IMR-90 (cell line): ENCODE measurements around the gene PPP1R13B. TPM values are rescaled to one million over a fixed set of nuclear protein-coding genes. Genes with fewer than 3 reads are reported as not detected.
A peak's percentile ranks its signal among the peaks of the same experiment; 100 is the strongest.

Source experiments
- ATAC-seq: fragments of 200-7000 bp; cut with Tn5 transposase; 2 replicates; pipeline ENCODE4 v1.9.1; 2020; ENCODE audit warnings: low read depth, mild to moderate bottlenecking, moderate library complexity
- BruUV-seq: library from RNA; stranded (reverse); fragments of 400-500 nt; replicated peaks from 2 replicates; lab custom pipeline; 2021; lab: Mats Ljungman, UMichigan
- CTCF ChIA-PET: fragments of 300-600 bp; formaldehyde crosslinking; extraction: SDS; loops from one replicate; lab custom pipeline; 2021; ENCODE audit warnings: antibody characterized with exemption; lab: Yijun Ruan, JAX
- POLR2A ChIA-PET: fragments of 300-600 bp; sonication (Branson Sonifier 250); formaldehyde crosslinking; loops from one replicate; lab custom pipeline; 2022; ENCODE audit warnings: antibody characterized with exemption; ENCODE audit not compliant: unreplicated experiment; lab: Charles Lee
- DNase-seq: peaks from one replicate; pipeline ENCODE4 v3.0.0; 2013
- H2AFZ ChIP-seq: replicated peaks from 2 replicates; pipeline ENCODE3; 2013; ENCODE audit warnings: low read length, mild to moderate bottlenecking; ENCODE audit not compliant: poor library complexity
- H2AK5ac ChIP-seq: 2 replicates; pipeline ENCODE4 v1.6.1; 2013; ENCODE audit warnings: low read depth, low read length, inconsistent platforms
- H2AK9ac ChIP-seq: replicated peaks from 2 replicates; pipeline ENCODE3; 2013; ENCODE audit warnings: mild to moderate bottlenecking, low read depth, low read length, moderate library complexity; ENCODE audit not compliant: poor library complexity
- H2BK120ac ChIP-seq: 2 replicates; pipeline ENCODE4 v1.6.1; 2013; ENCODE audit warnings: low read depth, low read length, inconsistent platforms
- H2BK15ac ChIP-seq: 3 replicates; pipeline ENCODE4 v1.6.1; 2013; ENCODE audit warnings: low read depth, low read length, inconsistent platforms
- H2BK20ac ChIP-seq: 2 replicates; pipeline ENCODE4 v1.6.1; 2013; ENCODE audit warnings: low read depth, mild to moderate bottlenecking, inconsistent platforms, low read length, moderate library complexity
- H2BK5ac ChIP-seq: 2 replicates; pipeline ENCODE4 v1.6.1; 2013; ENCODE audit warnings: mild to moderate bottlenecking, low read depth, low read length, inconsistent platforms; ENCODE audit not compliant: poor library complexity, severe bottlenecking
- H3K14ac ChIP-seq: replicated peaks from 2 replicates; pipeline ENCODE4 v1.6.1; 2013; ENCODE audit warnings: low read depth, low read length, inconsistent platforms
- H3K18ac ChIP-seq: 2 replicates; pipeline ENCODE4 v1.6.1; 2013; ENCODE audit warnings: low read depth, low read length, control low read depth
- H3K23ac ChIP-seq: 2 replicates; pipeline ENCODE4 v1.6.1; 2013; ENCODE audit warnings: low read depth, low read length, inconsistent platforms
- H3K27ac ChIP-seq: 2 replicates; pipeline ENCODE4 v1.5.1; 2013; ENCODE audit warnings: mild to moderate bottlenecking, control low read depth, low read length; ENCODE audit not compliant: insufficient read depth
- H3K27me3 ChIP-seq: 2 replicates; pipeline ENCODE4 v1.6.1; 2013; ENCODE audit warnings: low read length; ENCODE audit not compliant: control insufficient read depth, insufficient read depth
- H3K36me3 ChIP-seq: 2 replicates; pipeline ENCODE4 v1.6.1; 2013; ENCODE audit warnings: low read length, mixed read lengths; ENCODE audit not compliant: control insufficient read depth, insufficient read depth
- H3K4ac ChIP-seq: 2 replicates; pipeline ENCODE4 v1.6.1; 2013; ENCODE audit warnings: low read depth, low read length, inconsistent platforms
- H3K4me1 ChIP-seq: 2 replicates; pipeline ENCODE4 v1.6.1; 2013; ENCODE audit warnings: low read length, mixed read lengths; ENCODE audit not compliant: control insufficient read depth, insufficient read depth
- H3K4me2 ChIP-seq: 2 replicates; pipeline ENCODE4 v1.6.1; 2013; ENCODE audit warnings: low read depth, mild to moderate bottlenecking, control low read depth, low read length, moderate library complexity
- H3K4me3 ChIP-seq: 2 replicates; pipeline ENCODE4 v1.5.1; 2013; ENCODE audit warnings: low read depth, mild to moderate bottlenecking, control low read depth, low read length, moderate library complexity; ENCODE audit not compliant: insufficient read depth
- H3K56ac ChIP-seq: 2 replicates; pipeline ENCODE4 v1.6.1; 2013; ENCODE audit warnings: low read length, inconsistent platforms; ENCODE audit not compliant: insufficient read depth; ENCODE audit errors: extremely low read depth
- H3K79me1 ChIP-seq, 2 experiments: 2 replicates each; pipeline ENCODE4 v1.6.1; 2013; ENCODE audit warnings: low read length in 2 of 2, inconsistent platforms in 1 of 2, low read depth in 1 of 2
- H3K9ac ChIP-seq: 2 replicates; pipeline ENCODE4 v1.6.1; 2013; ENCODE audit warnings: low read depth, low read length, control low read depth
- H3K9me1 ChIP-seq: 2 replicates; pipeline ENCODE4 v1.6.1; 2013; ENCODE audit warnings: low read length, inconsistent platforms; ENCODE audit not compliant: insufficient read depth
- H3K9me3 ChIP-seq: 2 replicates; pipeline ENCODE4 v1.6.1; 2013; ENCODE audit warnings: low read length; ENCODE audit not compliant: control insufficient read depth, insufficient read depth
- H4K20me1 ChIP-seq: 2 replicates; pipeline ENCODE4 v1.6.1; 2013; ENCODE audit warnings: low read length, inconsistent platforms; ENCODE audit not compliant: insufficient read depth
- H4K5ac ChIP-seq: 2 replicates; pipeline ENCODE4 v1.6.1; 2013; ENCODE audit warnings: mild to moderate bottlenecking, low read depth, low read length, control low read depth
- H4K8ac ChIP-seq, 2 experiments: 2 replicates each; pipeline ENCODE4 v1.6.1; 2013; ENCODE audit warnings: low read depth in 2 of 2, low read length in 2 of 2, control low read depth in 1 of 2, inconsistent platforms in 1 of 2
- H4K91ac ChIP-seq: 2 replicates; pipeline ENCODE4 v1.6.1; 2013; ENCODE audit warnings: low read depth, low read length, inconsistent platforms; ENCODE audit not compliant: insufficient read depth
- CTCF ChIP-seq: conservative IDR thresholded peaks from 2 replicates; pipeline ENCODE4 v1.5.1; 2012; ENCODE audit warnings: mild to moderate bottlenecking, low read depth, low read length, improper control_type of control experiment
- MAZ ChIP-seq: IDR thresholded peaks from 2 replicates; pipeline ENCODE4 v1.6.1; 2012; ENCODE audit warnings: low read depth, mild to moderate bottlenecking, low read length, improper control_type of control experiment, moderate library complexity, borderline replicate concordance
- NFE2L2 ChIP-seq: fragments of 150-350 bp; IDR thresholded peaks from 2 replicates; pipeline ENCODE4 v1.6.1; 2016; ENCODE audit warnings: low read depth, mild to moderate bottlenecking, low read length
- RAD21 ChIP-seq: IDR thresholded peaks from 2 replicates; pipeline ENCODE4 v1.6.1; 2012; ENCODE audit warnings: low read length, improper control_type of control experiment
- RFX5 ChIP-seq: IDR thresholded peaks from 2 replicates; pipeline ENCODE4 v1.8.0; 2012; ENCODE audit warnings: low read depth, mild to moderate bottlenecking, low read length, moderate library complexity
- SMC3 ChIP-seq: fragments of 150-350 bp; IDR thresholded peaks from 2 replicates; pipeline ENCODE4 v1.6.1; 2016; ENCODE audit warnings: low read depth, mild to moderate bottlenecking, antibody characterized with exemption, low read length, moderate library complexity
- WGBS, 2 experiments: methylation state at CpG; one replicate each; pipeline versions ENCODE4 v1.1.5 to v1.1.7; 2013; ENCODE audit warnings: missing lambda C conversion rate in 2 of 2; ENCODE audit not compliant: insufficient read length in 1 of 2; ENCODE audit errors: extremely low coverage in 2 of 2; 5-methylcytosine and 5-hydroxymethylcytosine counted together
- dilution Hi-C: fragments of 300-500 bp; cut with HindIII; formaldehyde crosslinking; loops from one replicate; pipeline ENCODE4 v1.14.3; 2018; ENCODE audit warnings: low sequenced_read_pairs; ENCODE audit not compliant: unreplicated experiment
- in situ Hi-C: fragments of 300-500 bp; cut with MboI; formaldehyde crosslinking; loops from 3 replicates; pipeline ENCODE4 v1.14.3; 2019; ENCODE audit warnings: low sequenced_read_pairs, inconsistent platforms, mixed read lengths
- intact Hi-C: fragments of 100-400 bp; cut with micrococcal nuclease; formaldehyde crosslinking; loops from 2 replicates; pipeline ENCODE4 v1.10.0; 2022
- polyA plus RNA-seq, 3 experiments: library from polyadenylated mRNA; depleted of rRNA; stranded (reverse); fragments of >200 nt; gene quantifications; 2 replicates each; pipeline ENCODE4 v1.2.3, GENCODE V29; 2012; ENCODE audit warnings: low replicate concordance in 1 of 3
- total RNA-seq: library from RNA; depleted of rRNA; stranded (reverse); fragments of >200 nt; gene quantifications from 2 replicates; pipeline ENCODE4 v1.2.3, GENCODE V29; 2012

Gene PPP1R13B
- total and polyA plus RNA-seq, 2 of the 4 experiments (the other 2 are of a cell fraction), result 1.6 to 2.8 TPM

GRCh38 chr14:103861413-103862392 lies 14.3 kb upstream of the PPP1R13B start:
- H3K4me2 ChIP-seq, result peak overlapping the region; percentile 35; the same call in 1 of the 2 replicates

More at GRCh38 chr14:103861413-103862392, 14.3 kb upstream of the PPP1R13B start:
- H3K18ac ChIP-seq, result no peak overlapping the region
- H4K5ac ChIP-seq, result no peak overlapping the region
- no peak overlapping the region for H3K14ac ChIP-seq
- DNase-seq, result no peak
- H2BK20ac ChIP-seq, result no peak overlapping the region
- BruUV-seq, result no TSS peak
- no peak overlapping the region for H2BK120ac ChIP-seq
- in situ Hi-C loops, result no loop called here
- H3K56ac ChIP-seq, result no peak overlapping the region
- no peaks in the 10 kb centered on the region for H4K20me1 ChIP-seq
- no peak overlapping the region for H2BK5ac ChIP-seq
- intact Hi-C loops, result no loop called here
- no peak overlapping the region for H4K91ac ChIP-seq
- no peak overlapping the region for H3K23ac ChIP-seq
- no peaks in the 10 kb centered on the region for H3K9me3 ChIP-seq
- no peaks in the 10 kb centered on the region for H3K4me1 ChIP-seq
- no peak overlapping the region for H2BK15ac ChIP-seq
- CTCF ChIA-PET, result no interaction called here
- no peaks in the 10 kb centered on the region for H3K79me1 ChIP-seq
- H3K4ac ChIP-seq, result no peak overlapping the region
- no peak for ATAC-seq
- H3K27ac ChIP-seq, result no peak overlapping the region
- peak overlapping the region; percentile 70 for H2AFZ ChIP-seq
- dilution Hi-C loops, result no loop called here
- H3K4me3 ChIP-seq, result no peak overlapping the region
- POLR2A ChIA-PET, result no interaction called here
- no peaks in the 10 kb centered on the region for H3K9me1 ChIP-seq
- H3K27me3 ChIP-seq, result peaks cover 15% of the 10 kb centered on the region
- H2AK9ac ChIP-seq, result no peak overlapping the region
- H2AK5ac ChIP-seq, result no peak overlapping the region
- no peaks in the 10 kb centered on the region for H3K36me3 ChIP-seq
- H3K9ac ChIP-seq, result no peak overlapping the region
- H4K8ac ChIP-seq, result no peak overlapping the region
- TF ChIP-seq SMC3, result no peak
- TF ChIP-seq RAD21, result no peak
- no peak for TF ChIP-seq RFX5
- TF ChIP-seq NFE2L2, result no peak
- no peak for TF ChIP-seq MAZ
- TF ChIP-seq CTCF, result no peak
- WGBS, 2 experiments, result 100% methylated on average over 1 of the region's 14 CpGs; no CpG with 5 or more reads in 1 of the 2 experiments
